Muscle layer of duodenum (tissue), 2 donors: ENCODE data around the gene SEC14L2.

Experiments
- H3K27ac ChIP-seq: one replicate; pipeline ENCODE4 v1.7.0; 2013; ENCODE audit warnings: mild to moderate bottlenecking, low read length
- H3K27me3 ChIP-seq: one replicate; pipeline ENCODE4 v1.7.0; 2013; ENCODE audit warnings: low read depth, mild to moderate bottlenecking, control low read depth, low read length
- H3K36me3 ChIP-seq, 2 donors: one replicate each; pipeline ENCODE4 v1.7.0; 2013; ENCODE audit warnings: low read length in 2 of 2, control low read depth in 1 of 2, mild to moderate bottlenecking in 1 of 2; ENCODE audit not compliant: insufficient read depth in 2 of 2, control insufficient read depth in 1 of 2
- H3K4me1 ChIP-seq, 2 donors: one replicate each; pipeline ENCODE4 v1.7.0; 2013; ENCODE audit warnings: low read length in 2 of 2, mild to moderate bottlenecking in 2 of 2, control low read depth in 1 of 2, moderate library complexity in 1 of 2; ENCODE audit not compliant: insufficient read depth in 2 of 2, control insufficient read depth in 1 of 2
- H3K4me3 ChIP-seq, 2 donors: one replicate each; pipeline ENCODE4 v1.7.0; 2013; ENCODE audit warnings: low read length in 2 of 2, low read depth in 1 of 2, mild to moderate bottlenecking in 1 of 2
- H3K9me3 ChIP-seq, 2 donors: one replicate each; pipeline ENCODE4 v1.7.0; 2013; ENCODE audit warnings: low read length in 2 of 2, control low read depth in 1 of 2, mild to moderate bottlenecking in 1 of 2; ENCODE audit not compliant: control insufficient read depth in 1 of 2
- donor health status: healthy.

The SEC14L2 gene

DNA sequence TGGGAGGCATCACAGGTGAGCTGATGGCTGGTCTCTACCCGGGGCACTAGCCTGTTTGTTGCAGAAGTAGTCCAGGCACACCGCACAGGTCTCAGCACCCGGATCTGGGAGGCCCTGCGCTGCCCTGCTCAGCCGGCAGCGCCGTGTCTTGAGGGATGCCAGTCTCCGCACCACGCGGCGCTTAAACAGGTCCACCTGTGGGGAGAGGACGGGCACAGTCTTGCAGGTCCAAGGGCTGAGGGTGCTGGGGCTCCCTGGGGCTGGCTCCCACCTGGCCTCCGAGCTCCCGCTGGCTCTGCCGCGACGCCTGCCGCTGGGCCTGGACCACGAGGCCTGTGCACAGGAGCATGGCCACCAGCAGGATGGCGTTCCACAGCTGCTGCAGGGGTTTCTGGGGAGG is 16.8 kb upstream of the SEC14L2 start:
- Histone ChIP-seq H3K4me1 (no peaks in the 10 kb centered on the region), H3K9me3 (no peaks in the 10 kb centered on the region), H3K4me3 (no peak overlapping the region), H3K27me3 (no peaks in the 10 kb centered on the region), H3K36me3 (peaks cover 0 to 54% of the 10 kb centered on the region in 2 donors), H3K27ac (no peak overlapping the region)

DNA sequence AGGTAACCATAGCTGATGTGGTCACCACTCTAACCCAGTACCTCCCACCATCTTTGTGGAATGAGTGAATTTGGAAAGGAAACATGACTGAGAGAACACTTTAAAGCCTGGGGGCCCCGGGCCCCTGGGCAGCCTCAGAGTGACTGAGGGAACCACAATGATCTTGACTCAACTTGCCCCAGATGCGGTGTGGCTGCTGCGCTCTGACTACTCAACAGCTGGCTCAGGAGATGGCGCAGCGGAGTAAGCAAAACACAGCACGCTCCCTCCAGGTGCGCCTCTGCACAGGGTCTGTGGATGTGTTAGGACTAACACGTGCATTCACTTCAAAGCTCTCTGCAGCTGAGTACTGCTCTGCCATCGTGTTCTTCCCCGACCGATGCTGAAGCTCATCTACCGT is 15.6 kb upstream of the SEC14L2 start:
- H3K36me3 ChIP-seq, result peaks cover 0 to 54% of the 10 kb centered on the region in 2 donors
- no peak overlapping the region for H3K27ac ChIP-seq
- H3K4me1 ChIP-seq, result peaks cover 0 to 5% of the 10 kb centered on the region in 2 donors

DNA sequence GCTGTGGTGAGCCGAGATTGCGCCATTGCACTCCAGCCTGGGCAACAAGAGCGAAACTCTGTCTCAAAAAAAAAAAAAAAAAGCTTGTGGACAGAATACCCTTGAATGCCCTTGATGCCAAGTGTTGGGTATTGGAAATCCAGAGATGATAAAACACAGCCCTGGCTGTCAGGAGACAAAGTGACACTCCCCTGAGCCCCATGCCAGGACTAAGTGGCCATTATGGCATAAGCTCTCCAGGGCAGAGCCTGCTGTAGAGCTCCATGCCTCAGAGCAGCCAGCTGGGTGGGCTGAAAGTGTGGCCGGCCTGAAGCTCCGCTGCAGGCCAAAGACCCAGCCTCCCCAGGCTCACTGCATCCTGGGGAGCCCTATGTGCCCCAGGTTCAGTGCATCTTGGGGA is 14.5 kb upstream of the SEC14L2 start:
- no peak overlapping the region for H3K27ac ChIP-seq
- no peak overlapping the region for H3K4me3 ChIP-seq
- H3K9me3 ChIP-seq, result no peaks in the 10 kb centered on the region
- peaks cover 0 to 48% of the 10 kb centered on the region in 2 donors for H3K36me3 ChIP-seq
- H3K4me1 ChIP-seq, result peaks cover 0 to 11% of the 10 kb centered on the region in 2 donors
- no peaks in the 10 kb centered on the region for H3K27me3 ChIP-seq

More for the DNA sequence above, 15.6 kb upstream of the SEC14L2 start:
- Histone ChIP-seq H3K4me3 (no peak overlapping the region), H3K9me3 (no peaks in the 10 kb centered on the region), H3K27me3 (no peaks in the 10 kb centered on the region)

DNA sequence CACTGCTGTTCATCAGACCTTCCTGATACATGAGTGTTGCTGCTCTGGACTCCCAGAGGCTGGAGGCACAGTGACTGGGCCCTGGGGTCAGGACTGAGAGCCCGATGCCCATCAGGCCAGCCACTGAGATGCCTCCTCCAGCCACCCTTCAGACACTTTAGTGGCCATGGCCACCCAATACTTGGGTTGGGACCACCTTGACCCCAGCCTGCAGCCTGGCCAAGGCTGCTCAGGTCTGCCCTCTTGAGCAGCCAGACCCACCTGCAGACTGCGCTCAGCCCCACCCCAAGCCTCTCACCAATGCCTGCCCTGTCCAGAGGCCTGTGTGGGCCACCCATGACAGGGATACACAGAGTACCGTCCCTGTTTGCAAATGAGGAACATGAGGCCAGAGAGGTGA is 13.8 kb upstream of the SEC14L2 start:
- Histone ChIP-seq H3K27ac (no peak overlapping the region), H3K4me1 (peaks cover 0 to 15% of the 10 kb centered on the region in 2 donors), H3K36me3 (peaks cover 0 to 41% of the 10 kb centered on the region in 2 donors)

DNA sequence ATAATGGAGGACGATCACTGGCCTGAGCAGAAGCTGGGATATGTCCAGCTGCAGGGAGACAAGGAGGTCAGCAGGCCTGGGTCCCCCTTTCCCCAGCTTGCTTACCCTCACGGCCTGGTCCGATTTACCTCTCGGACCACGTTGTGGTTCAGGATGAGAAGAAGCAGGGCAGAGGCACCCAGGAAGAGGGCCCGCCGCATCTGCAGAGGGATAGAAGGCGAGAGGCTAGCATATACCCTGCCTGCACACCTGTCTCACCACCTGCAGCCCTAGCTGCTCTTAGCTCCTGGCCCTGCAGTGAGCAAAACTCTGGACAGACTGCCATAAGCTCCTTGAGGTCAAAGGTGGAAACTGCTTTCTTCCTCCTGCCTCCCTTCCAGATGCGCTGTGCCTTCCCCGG is 10.9 kb upstream of the SEC14L2 start:
- Histone ChIP-seq H3K4me3 (peak overlapping the region; percentile 53 to 61), H3K4me1 (peaks cover 0 to 15% of the 10 kb centered on the region in 2 donors), H3K9me3 (no peaks in the 10 kb centered on the region), H3K27ac (no peak overlapping the region), H3K27me3 (no peaks in the 10 kb centered on the region), H3K36me3 (peaks cover 0 to 26% of the 10 kb centered on the region in 2 donors)

More for the DNA sequence above, 13.8 kb upstream of the SEC14L2 start:
- H3K27me3 ChIP-seq, result no peaks in the 10 kb centered on the region
- no peak overlapping the region for H3K4me3 ChIP-seq
- H3K9me3 ChIP-seq, result no peaks in the 10 kb centered on the region

DNA sequence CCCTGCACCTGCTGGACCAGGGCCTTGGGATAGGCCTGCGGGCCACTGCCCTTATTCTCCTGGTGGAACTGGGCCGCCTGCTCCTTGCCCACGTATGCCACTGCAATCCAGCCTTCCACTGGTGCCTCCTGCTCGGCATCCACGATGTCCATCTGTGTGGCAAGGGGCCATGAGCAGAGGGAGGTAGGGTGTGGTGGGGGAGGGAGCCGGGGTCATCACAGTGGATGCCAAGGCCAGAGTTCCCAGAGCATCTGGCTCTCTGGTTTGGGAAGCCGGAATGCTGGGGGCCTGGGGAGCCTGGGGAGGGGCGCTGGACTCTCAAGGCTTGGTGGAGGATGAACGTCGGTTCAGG is 10.2 kb upstream of the SEC14L2 start:
- H3K9me3 ChIP-seq, result no peaks in the 10 kb centered on the region
- H3K4me3 ChIP-seq, result peak overlapping the region; percentile 53 to 61
- H3K27ac ChIP-seq, result no peak overlapping the region
- H3K4me1 ChIP-seq, result peaks cover 0 to 15% of the 10 kb centered on the region in 2 donors
- peaks cover 0 to 20% of the 10 kb centered on the region in 2 donors for H3K36me3 ChIP-seq
- H3K27me3 ChIP-seq, result no peaks in the 10 kb centered on the region

DNA sequence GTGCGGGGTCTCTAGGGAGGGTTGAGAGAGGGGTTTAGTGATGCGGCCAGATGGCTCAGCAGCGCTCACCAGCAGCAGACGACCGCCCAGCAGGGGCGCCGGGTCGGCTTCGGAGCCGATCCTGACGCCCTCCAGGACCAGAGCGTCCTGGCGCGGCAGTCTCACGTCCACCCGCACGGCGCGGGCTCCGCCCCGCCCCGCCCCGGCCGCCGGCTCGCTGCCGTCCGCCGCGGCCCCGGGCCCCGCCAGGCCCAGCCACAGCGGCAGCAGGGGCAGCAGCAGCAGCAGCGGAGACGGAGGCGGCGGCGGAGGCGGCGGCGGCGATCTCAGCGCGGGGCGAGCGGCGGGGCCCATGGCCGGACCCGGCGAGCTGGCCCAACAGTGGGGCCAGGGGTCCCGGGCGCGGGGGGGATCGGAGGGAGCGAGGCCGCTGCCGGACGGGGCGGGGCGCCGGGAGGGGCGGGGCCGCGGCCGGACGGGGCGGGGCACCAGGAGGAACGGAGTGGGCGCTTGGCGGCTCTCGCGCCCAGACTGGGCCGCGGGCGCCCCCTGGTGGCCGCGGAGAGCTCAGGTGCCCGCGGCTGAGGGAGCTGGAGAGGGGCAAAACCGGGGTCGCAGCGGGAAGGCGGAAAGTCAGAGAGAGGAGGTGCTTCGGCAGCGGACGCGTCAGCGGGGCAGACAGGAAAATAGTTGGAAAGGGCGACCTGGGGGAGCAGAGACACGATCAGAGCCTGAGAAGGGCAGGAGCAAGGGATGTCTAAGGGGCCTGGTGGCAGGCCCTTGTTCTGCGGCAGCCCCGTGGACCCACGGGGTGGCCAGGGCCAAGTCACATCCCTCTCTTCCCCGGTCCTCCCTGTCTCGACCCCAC is 9.6 kb upstream of the SEC14L2 start, which contains the start of gene RNF215:
Gene RNF215, minus strand, starts transcription at position 452 of the 868 bp plus-strand sequence. Its CDS starts 98 bp downstream, at position 354.
- Histone ChIP-seq H3K27ac (no peak within 1 kb of the TSS), H3K4me3 (peak within 1 kb of the TSS; percentile 53 to 61), H3K4me1 (peaks cover 0 to 15% of the 10 kb centered on the region in 2 donors), H3K9me3 (no peaks in the 10 kb centered on the region), H3K36me3 (peaks cover 0 to 15% of the 10 kb centered on the region in 2 donors), H3K27me3 (no peaks in the 10 kb centered on the region)

DNA sequence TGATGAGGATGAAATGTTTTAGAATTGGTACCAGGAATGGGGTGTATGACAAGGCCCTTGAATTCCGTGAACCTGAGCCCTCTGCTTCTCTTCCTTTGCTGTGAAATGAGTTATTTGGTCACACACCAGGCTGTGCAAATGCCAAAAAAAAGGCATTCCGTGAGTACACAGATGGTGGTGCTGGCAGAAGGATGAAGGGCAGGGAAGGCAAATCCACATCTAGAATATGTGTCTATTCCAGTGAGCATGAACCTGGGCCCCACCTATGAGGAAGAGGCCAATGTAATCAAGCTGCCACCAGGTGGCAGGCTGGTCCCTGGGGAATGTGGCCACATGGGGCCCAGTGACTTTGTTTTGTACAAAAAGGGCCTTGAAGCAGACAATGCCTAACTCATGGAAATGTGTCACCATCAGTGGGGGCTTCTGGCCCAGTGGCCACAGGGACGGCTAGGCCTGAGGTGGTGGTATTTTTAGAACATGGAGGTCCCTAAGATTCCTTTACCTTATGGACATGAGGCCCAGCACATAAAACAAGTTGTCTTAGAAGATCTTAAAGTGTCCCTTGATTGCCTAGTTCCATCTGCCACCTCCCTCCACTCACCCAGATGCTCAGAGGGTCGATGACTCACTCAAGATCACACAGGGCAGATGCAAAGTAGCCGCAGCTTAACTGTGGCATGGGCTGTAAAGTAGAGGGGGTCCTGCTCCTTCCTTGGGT is 5.7 kb upstream of the SEC14L2 start:
- H3K9me3 ChIP-seq, result no peaks in the 10 kb centered on the region
- H3K27ac ChIP-seq, result no peak overlapping the region
- no peaks in the 10 kb centered on the region for H3K36me3 ChIP-seq
- no peaks in the 10 kb centered on the region for H3K27me3 ChIP-seq
- no peak overlapping the region for H3K4me3 ChIP-seq
- peaks cover 0 to 11% of the 10 kb centered on the region in 2 donors for H3K4me1 ChIP-seq

DNA sequence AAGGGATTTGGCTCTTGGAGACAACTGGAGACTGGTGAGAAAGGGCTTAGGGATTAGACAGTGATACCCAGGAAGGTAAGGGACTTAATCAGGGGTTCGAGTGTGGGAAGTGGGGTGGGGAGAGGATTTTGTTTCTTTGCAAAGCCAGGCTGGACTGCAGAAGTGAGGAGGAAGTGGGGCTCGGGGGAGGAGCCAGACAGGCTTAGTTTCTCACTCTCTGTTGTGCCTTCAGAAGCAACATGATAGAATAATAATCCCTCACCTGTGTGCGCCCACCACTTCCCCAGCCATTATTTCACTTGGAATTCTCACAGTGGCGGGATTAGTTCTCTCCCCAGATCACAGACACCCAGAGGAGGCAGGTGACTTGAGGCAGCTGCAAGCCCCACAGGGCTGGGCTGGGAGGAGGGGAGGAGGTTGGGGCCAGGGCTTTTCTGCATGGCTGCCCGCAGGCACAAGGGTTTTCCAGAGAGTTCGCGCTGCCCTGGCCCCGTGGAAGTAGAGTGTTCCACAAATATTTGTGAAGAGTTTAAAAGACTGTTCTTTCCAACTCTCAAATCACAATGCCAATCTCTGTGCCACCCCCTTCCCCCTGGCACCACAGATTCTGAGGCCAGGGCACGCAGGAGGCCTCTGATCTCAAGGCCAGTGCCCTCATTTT is 4.0 kb upstream of the SEC14L2 start:
- H3K4me3 ChIP-seq, result no peak overlapping the region
- no peak overlapping the region for H3K27ac ChIP-seq
- H3K9me3 ChIP-seq, result no peaks in the 10 kb centered on the region
- H3K27me3 ChIP-seq, result peaks cover 7% of the 10 kb centered on the region
- peaks cover 3 to 15% of the 10 kb centered on the region in 2 donors for H3K4me1 ChIP-seq
- no peaks in the 10 kb centered on the region for H3K36me3 ChIP-seq

DNA sequence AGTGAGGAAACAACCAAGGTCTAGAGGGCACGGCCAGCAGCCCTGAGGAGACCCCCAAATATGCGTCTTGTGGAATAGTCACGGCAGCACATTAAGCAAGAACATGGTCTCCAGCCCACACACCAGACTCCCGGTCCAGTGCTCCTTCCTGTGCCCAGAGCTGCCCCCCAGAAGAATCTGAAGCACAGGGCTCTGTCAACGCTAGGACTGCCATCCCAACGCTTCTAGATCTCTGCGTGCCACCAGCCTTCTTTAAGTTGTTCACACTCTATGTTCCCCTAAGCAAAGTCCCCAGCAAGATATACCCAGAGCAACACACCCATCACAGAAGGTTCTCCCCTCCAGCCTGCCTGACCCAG is 3.5 kb upstream of the SEC14L2 start:
- Histone ChIP-seq H3K36me3 (no peaks in the 10 kb centered on the region), H3K9me3 (no peaks in the 10 kb centered on the region), H3K27ac (no peak overlapping the region), H3K4me1 (peaks cover 3 to 15% of the 10 kb centered on the region in 2 donors), H3K4me3 (no peak overlapping the region), H3K27me3 (peaks cover 7% of the 10 kb centered on the region)

DNA sequence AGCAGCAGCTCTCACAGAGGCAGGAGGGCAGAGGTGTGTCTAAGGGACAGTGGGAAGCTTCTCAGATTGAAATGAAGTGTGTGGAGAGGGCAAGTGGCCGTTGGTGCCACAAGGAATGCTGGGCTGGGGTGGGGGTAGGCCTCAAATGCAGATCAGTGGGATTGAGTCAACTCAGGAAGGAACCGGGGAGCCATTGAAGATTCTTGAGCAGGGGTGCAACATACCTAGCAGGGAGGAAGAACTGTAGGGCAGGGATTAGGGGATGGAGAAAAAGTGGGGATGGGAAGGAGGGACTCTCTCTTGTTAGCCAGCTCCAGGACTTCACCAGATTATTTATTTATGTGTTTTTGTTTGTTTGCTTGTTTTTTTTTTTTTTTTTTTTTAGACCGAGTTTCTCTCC is 2.9 kb upstream of the SEC14L2 start:
- H3K9me3 ChIP-seq, result no peaks in the 10 kb centered on the region
- no peak overlapping the region for H3K27ac ChIP-seq
- H3K27me3 ChIP-seq, result peaks cover 7% of the 10 kb centered on the region
- no peak overlapping the region for H3K4me3 ChIP-seq
- peaks cover 3 to 15% of the 10 kb centered on the region in 2 donors for H3K4me1 ChIP-seq
- no peaks in the 10 kb centered on the region for H3K36me3 ChIP-seq
